SIG-M5 treated with dmso at 0.1 percent for 504 hours (cell line): Measurements from ENCODE around the gene RETN.

Experiments
- DNase-seq: peaks from one replicate; lab custom pipeline; 2025; ENCODE audit not compliant: unreplicated experiment; lab: John Stamatoyannopoulos, UW

RETN gene

DNA sequence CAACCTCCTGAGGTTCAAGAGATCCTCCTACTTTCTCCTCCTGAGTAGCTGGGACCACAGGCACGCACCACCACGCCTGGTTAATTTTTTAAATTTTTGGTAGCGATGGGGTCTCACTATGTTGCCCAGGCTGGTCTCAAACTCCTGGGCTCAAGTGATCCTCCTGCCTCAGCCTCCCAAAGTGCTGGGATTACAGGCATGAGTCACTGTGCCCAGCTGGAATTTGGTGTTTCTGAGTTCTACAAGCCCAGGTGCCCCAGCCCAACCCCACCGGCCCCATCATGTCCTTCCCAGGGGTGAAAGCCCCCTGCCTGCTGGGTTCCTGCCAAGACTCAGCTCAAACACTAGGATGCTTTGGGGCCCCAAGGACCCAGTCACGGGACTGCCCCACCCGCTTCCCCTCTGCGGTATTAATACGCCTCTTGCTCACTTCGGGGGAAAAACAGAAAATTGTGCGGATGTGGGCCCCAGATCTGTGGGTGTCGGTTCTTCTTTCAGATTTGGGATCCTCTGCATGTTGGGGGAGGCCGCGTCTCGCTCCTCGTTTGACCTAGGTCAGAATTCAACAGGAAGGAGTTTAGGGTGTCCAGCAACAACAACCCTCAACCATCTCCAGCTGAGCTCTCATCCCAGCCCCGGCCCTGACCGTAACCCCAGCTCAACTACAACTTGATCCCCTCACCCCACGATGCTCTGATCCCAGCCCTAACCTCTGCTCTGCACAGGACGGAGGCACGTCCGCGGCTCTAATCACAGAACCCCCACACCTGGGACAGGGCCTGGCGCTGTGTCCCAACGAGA, 36.7 kb downstream of the RETN start:
- DNase-seq: peak; percentile 93

DNA sequence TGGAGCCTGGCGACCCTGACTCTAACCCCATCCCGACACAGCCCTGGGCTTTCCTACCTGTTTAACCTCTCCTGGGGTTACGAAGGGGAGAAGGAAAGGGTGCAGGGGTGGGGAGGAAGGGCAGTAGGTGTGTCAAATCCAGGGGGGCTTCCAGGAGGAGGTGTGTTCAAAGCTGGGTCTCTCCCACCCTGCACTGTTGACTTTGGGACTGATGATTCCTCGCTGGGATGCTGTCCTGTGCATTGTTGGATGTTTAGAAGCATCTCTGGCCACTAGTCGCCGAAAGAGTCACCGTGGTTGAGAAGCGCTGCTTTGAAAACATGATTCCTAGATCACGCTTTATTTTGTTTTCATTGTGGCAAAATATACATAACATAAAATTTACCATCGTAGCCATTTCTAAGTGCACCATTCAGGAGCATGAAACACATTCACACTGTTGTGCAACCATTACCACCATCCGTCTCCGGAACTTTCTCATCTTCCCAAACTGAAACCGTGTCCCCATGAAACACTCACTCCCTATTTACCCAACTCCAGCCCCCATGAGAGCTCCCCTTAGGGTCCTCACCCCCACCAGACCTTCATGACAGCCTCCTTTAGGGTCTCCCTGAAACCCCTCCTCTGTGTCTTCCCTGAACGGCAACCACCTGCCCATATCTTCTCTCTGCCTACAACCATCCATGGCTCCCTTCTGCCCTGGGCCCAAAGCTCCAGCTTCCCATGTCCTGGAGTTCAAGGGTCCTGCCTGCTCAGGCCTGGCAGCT, 37.5 kb downstream of the RETN start:
- peak; percentile 73 for DNase-seq

GRCh38 chr19:7706955-7707456, 38.2 kb downstream of the RETN start:
- no peak for DNase-seq

DNA sequence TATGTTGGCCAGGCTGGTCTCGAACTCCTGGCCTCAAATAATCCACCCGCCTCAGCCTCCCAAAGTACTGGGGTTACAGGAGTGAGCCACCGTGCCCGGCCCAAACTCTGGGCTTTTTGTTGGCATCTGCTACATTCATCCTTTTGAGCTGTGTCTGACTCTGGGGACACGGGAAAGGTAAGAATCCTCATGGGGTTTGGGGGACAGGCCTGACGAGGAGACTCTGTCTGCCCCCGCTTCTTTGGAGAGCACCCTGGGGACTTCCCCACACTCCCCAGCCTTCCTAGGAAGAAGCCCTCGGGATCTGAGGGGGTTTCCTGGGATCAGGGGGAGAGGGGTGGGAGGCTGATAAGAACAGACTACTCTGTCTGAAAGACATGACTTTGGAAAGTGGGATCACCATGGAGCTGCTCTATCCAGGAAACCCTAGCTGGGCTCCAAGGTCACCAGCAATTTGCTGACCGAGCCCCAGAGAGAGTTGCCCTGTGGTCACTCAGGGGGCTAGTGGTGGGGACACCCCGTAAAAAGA, 41.1 kb downstream of the RETN start:
- DNase-seq: no peak

DNA sequence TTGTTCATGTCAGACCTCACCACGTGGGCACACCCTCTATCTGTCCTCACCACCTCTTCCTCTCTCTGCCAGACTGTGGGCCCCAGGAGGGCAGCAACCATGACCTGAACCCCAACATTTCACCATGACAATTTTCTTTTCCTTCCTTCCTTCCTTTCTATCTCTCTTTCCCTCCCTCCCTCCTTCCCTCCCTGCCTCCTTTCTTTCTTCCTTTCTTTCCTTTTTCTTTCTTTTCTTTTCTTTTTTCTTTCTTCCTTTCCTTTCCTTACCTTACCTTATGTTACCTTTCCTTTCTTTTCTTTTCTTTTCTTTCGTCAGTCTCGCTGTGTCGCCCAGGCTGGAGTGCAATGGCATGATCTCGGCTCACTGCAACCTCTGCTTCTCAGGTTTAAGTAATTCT, 41.8 kb downstream of the RETN start:
- DNase-seq: no peak

- no peak for DNase-seq
These were observed 46.8 kb downstream of the RETN start for GRCh38 chr19:7715671-7716070.

DNA sequence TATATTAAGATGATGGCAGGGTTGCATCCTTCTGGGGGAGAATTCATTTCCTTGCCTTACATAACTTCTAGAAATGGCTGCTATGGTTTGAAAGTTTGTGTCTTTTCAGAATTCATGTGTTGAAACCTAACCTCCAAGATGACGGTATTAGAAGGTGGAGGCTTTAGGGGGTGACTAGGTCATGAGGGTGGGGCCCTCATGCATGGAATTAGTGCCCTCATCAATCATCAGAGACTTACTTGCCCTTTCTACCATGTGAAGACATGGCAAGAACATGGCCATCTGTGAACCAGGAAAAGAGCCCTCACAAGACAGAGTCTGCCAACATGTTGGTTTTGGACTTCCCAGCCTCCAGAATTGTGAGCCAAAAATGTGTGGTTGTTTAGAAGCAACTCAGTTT, 47.9 kb downstream of the RETN start:
- no peak for DNase-seq

GRCh38 chr19:7718668-7719067, 49.8 kb downstream of the RETN start:
- DNase-seq: no peak
